GM10248 (cell line): ENCODE results near the gene ZNF330.
A peak's percentile ranks its signal among the peaks of the same experiment; 100 is the strongest.
"Not testable (repeated sequence)": the region's sequence is repeated elsewhere in the genome, so short reads cannot be mapped to it uniquely, and the experiment has no call there.

Experiments
- CTCF ChIA-PET: fragments of 300-600 bp; sonication (Branson Sonifier 250); formaldehyde crosslinking; extraction: SDS; loops from one replicate; lab custom pipeline; 2021; ENCODE audit warnings: antibody characterized with exemption; lab: Yijun Ruan, JAX
- POLR2A ChIA-PET: fragments of 350-650 bp; sonication (Branson Sonifier 250); formaldehyde crosslinking; extraction: SDS; loops from one replicate; lab custom pipeline; 2020; ENCODE audit warnings: antibody characterized with exemption; lab: Yijun Ruan, JAX
- DNase-seq: peaks from one replicate; pipeline ENCODE4 v3.0.0; 2012; ENCODE audit errors: extremely low spot score
- TF ChIP-seq, protein P1 (sequence below): IDR thresholded peaks from 2 replicates; pipeline ENCODE4 v1.5.1; 2012; ENCODE audit warnings: mild to moderate bottlenecking, low read depth; ENCODE audit errors: extremely low read depth, missing control alignments, control extremely low read depth

ZNF330 gene

DNA sequence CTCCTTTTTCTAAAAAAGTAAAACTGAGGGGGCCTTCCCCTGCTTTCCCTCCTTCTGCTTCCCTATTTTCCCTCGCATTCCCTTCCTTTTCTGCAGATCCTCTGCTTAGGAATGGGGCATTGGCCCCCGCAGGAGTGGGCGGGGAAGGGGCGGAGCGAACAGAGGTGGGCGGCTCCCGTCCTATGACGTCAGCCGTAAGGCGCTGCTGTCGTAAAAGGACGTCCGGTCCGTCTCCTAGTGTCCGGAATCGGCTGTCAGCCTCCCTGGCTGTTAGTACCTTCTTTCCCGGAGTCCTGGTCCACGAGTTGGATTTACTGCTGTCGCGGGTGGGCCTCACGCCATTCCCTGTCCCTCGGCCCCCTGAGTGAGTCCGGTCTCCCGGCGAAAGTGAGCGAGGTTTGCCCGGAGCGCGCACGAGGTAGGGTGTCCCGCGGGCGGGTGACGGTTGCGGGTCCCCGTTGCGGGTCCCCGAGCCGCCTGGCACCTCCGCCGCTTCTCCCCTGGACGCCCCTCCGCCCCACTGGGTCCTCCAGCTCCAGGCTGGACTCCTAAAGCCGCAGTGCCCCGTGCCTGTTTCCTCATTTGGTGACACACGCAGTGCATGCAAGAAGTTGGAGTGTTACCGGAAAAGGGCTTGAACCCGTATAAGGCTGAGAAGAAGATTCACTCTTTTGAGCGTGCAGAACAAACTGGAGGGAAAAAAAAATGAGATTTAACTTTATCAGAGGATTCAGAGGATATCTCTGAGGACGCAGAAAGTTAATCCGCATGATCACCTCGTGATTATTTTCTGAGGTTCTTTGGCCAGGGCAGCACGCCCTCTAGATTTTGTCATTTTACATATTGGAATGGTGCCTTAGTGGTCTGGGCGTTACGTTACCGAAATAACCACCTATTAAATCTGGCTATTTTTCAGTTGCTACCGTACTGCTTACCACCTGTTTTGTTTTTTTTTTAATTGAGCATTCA, at the start of gene ZNF330:
TSS of gene ZNF330 (plus strand) at position 205 of the 969 bp plus-strand sequence. CDS start 1,477 bp downstream, outside the sequence.
- ChIA-PET CTCF (interaction anchor here (1.0 kb wide), 1 partner anchor 19 kb away, joined by 3 read pairs; no protein-coding TSS in a partner anchor), POLR2A (no interaction called here)
- TF ChIP-seq, protein P1, sequence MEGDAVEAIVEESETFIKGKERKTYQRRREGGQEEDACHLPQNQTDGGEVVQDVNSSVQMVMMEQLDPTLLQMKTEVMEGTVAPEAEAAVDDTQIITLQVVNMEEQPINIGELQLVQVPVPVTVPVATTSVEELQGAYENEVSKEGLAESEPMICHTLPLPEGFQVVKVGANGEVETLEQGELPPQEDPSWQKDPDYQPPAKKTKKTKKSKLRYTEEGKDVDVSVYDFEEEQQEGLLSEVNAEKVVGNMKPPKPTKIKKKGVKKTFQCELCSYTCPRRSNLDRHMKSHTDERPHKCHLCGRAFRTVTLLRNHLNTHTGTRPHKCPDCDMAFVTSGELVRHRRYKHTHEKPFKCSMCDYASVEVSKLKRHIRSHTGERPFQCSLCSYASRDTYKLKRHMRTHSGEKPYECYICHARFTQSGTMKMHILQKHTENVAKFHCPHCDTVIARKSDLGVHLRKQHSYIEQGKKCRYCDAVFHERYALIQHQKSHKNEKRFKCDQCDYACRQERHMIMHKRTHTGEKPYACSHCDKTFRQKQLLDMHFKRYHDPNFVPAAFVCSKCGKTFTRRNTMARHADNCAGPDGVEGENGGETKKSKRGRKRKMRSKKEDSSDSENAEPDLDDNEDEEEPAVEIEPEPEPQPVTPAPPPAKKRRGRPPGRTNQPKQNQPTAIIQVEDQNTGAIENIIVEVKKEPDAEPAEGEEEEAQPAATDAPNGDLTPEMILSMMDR, result peak; percentile 32
- DNase-seq, result peak; percentile 91

GRCh38 chr4:141174457-141174856, 46.2 kb upstream of the ZNF330 start:
- TF ChIP-seq, protein P1, result no peak
- POLR2A ChIA-PET, result no interaction called here
- peak; percentile 8 for DNase-seq
- CTCF ChIA-PET, result no interaction called here

- DNase-seq, result no peak
- TF ChIP-seq, protein P1, result no peak
- ChIA-PET POLR2A (no interaction called here), CTCF (no interaction called here)
Observed at GRCh38 chr4:141177171-141177570, 43.5 kb upstream of the ZNF330 start.

DNA sequence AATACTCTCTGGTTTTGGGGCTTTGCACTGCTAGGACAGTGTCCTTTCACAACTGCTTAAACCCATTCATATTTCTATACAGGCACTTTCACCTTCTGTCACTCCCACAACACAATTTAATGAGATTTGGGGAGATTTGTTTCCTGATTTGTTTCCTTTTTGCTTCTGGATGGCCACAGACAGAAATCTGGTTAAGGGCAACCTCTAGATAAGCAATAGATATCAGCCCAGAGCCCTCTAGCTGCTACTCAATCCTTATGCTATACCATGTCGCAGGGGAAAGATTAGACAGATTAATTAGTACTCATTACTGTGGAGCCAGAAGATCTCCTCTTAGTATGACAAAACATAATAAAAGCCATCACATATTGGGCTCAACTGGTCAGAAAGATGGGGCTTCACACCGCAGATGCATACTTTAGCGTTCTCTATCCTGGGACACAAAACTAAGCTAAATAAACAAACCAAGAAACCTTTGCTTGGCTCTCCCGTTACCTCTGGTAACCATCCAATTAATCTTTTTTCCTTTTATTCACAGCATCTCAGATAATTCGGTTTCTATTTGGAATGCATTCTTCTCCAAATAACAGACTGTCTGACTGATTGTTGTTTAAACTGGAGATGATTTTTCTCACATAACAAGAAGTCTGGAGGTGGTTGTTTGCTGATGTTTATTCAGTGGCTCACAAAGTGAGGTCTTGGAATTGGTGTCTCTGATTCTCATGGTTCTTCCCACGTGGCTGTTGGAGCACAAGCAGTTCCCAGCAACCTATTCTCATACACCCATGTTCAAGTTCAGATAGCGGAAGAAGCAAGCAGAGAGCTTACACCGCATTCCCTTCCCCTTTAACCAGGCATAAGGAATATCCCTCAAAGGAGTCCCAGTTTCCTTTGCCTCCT, 41.0 kb upstream of the ZNF330 start:
- DNase-seq, result no peak
- CTCF ChIA-PET, result no interaction called here
- POLR2A ChIA-PET, result no interaction called here

GRCh38 chr4:141180991-141181761, 39.5 kb upstream of the ZNF330 start:
- CTCF ChIA-PET, result no interaction called here
- DNase-seq, result no peak
- POLR2A ChIA-PET, result no interaction called here
- TF ChIP-seq, protein P1, result no peak

More for the DNA sequence above, 41.0 kb upstream of the ZNF330 start:
- TF ChIP-seq, protein P1, result no peak

DNA sequence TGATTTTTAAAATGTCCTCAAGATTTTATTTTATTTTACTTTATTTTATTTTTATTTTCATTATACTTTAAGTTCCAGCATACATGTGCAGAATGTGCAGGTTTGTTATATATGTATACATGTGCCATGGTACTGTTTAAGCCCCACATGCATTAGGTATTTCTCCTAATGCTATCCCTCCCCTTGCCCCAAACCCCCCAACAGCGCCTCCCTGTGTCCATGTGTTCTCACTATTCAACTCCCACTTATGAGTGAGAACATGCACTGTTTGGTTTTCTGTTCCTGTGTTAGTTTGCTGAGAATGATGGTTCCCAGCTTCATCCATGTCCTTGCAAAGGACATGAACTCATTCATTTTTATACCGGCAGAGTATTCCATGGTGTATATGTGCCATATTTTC, 37.2 kb upstream of the ZNF330 start:
- CTCF ChIA-PET, POLR2A ChIA-PET, DNase-seq: not testable (repeated sequence)
